Measurements from ENCODE around the gene TRA2B.

- TF ChIP-seq CTCF (IDR thresholded peaks at IDR 0.05; ENCODE audit: poor library complexity, severe bottlenecking): no peak
- no peak for TF ChIP-seq POLR2AphosphoS5 (IDR thresholded peaks at IDR 0.05)
- TF ChIP-seq REST (IDR thresholded peaks at IDR 0.05; ENCODE audit: borderline replicate concordance): no peak
- TF ChIP-seq EZH2 (IDR thresholded peaks at IDR 0.05; ENCODE audit: borderline replicate concordance, insufficient read depth, low read length, poor library complexity, severe bottlenecking): no peak
- no peak for TF ChIP-seq SMC3 (conservative IDR thresholded peaks at IDR 0.05; ENCODE audit: poor library complexity)
- no peak for TF ChIP-seq TAF1 (IDR thresholded peaks at IDR 0.05; ENCODE audit: low read depth)
- TF ChIP-seq RAD21 (conservative IDR thresholded peaks at IDR 0.05): no peak
These were observed 4.2 kb downstream of the TRA2B start for GRCh38 chr3:185933374-185934173.
